Mammary epithelial cell (primary cell): Measurements from ENCODE around the gene SPRR2G.

Source experiments
- CTCF ChIP-seq, 2 donors: IDR thresholded peaks in 1 of 2; conservative IDR thresholded peaks in 1 of 2; 2 replicates each; pipeline ENCODE4 v1.5.1; 2011 to 2012; ENCODE audit warnings: inconsistent platforms in 2 of 2, low read length in 2 of 2, mild to moderate bottlenecking in 2 of 2, control low read depth in 1 of 2, low read depth in 1 of 2; ENCODE audit not compliant: insufficient read depth in 1 of 2; ENCODE audit errors: extremely low read depth in 1 of 2
- EZH2 ChIP-seq: IDR thresholded peaks from 2 replicates; pipeline ENCODE4 v1.6.1; 2012; ENCODE audit warnings: low read length, inconsistent platforms, borderline replicate concordance

- no peak for TF ChIP-seq CTCF (conservative IDR thresholded peaks at IDR 0.05 in 1 of 2, IDR thresholded peaks at IDR 0.05 in 1 of 2; ENCODE audit: extremely low read depth in 1 of 2, insufficient read depth in 1 of 2, low read depth in 1 of 2, low read length in 2 of 2)
- TF ChIP-seq EZH2: no peak
Measured at GRCh38 chr1:153133267-153133666, 17.4 kb downstream of the SPRR2G start.
